GM23338 (cell line): Measurements from ENCODE around the gene SGMS2. TPM values are rescaled to one million over a fixed set of nuclear protein-coding genes. Genes with fewer than 3 reads are reported as not detected.

ENCODE experiments used
- ATAC-seq: fragments of 200-7000 bp; cut with Tn5 transposase; 3 replicates; pipeline ENCODE4 v1.9.1; 2020
- DNase-seq: peaks from one replicate; pipeline ENCODE4 v3.0.0-alpha.2; 2015; ENCODE audit warnings: low spot score
- H2AFZ ChIP-seq: fragments of 200-600 bp; sonication (generic); 2 replicates; pipeline ENCODE4 v1.8.0; 2016; ENCODE audit warnings: antibody characterized with exemption, mild to moderate bottlenecking, moderate library complexity
- H3F3A ChIP-seq: fragments of 200-600 bp; sonication (generic); replicated peaks from 2 replicates; pipeline ENCODE4 v1.8.0; 2017; ENCODE audit warnings: antibody characterized with exemption, mixed run types, low read depth
- H3K27ac ChIP-seq: fragments of 200-600 bp; sonication (generic); 2 replicates; pipeline ENCODE4 v1.6.1; 2016; ENCODE audit warnings: low read depth
- H3K27me3 ChIP-seq: fragments of 200-600 bp; sonication (generic); 2 replicates; pipeline ENCODE4 v1.8.0; 2016; ENCODE audit warnings: mild to moderate bottlenecking, mixed run types, moderate library complexity; ENCODE audit not compliant: insufficient read depth
- H3K36me3 ChIP-seq: fragments of 200-600 bp; sonication (generic); 2 replicates; pipeline ENCODE4 v1.8.0; 2016; ENCODE audit warnings: mild to moderate bottlenecking; ENCODE audit not compliant: insufficient read depth
- H3K4me1 ChIP-seq: fragments of 200-600 bp; sonication (generic); 2 replicates; pipeline ENCODE4 v1.8.0; 2016; ENCODE audit warnings: mild to moderate bottlenecking, moderate library complexity; ENCODE audit not compliant: insufficient read depth
- H3K4me2 ChIP-seq: fragments of 200-600 bp; sonication (generic); 2 replicates; pipeline ENCODE4 v1.7.1; 2017; ENCODE audit warnings: mixed run types
- H3K4me3 ChIP-seq: fragments of 200-600 bp; sonication (generic); 2 replicates; pipeline ENCODE4 v1.6.1; 2016; ENCODE audit warnings: mixed run types
- H3K79me2 ChIP-seq: fragments of 200-600 bp; sonication (generic); replicated peaks from 2 replicates; pipeline ENCODE4 v1.8.0; 2017; ENCODE audit warnings: mild to moderate bottlenecking; ENCODE audit not compliant: insufficient read depth
- H3K9me2 ChIP-seq: fragments of 200-600 bp; sonication (generic); 2 replicates; pipeline ENCODE4 v1.8.0; 2017; ENCODE audit not compliant: insufficient read depth
- H4K20me1 ChIP-seq: fragments of 200-600 bp; sonication (generic); replicated peaks from 2 replicates; pipeline ENCODE4 v1.8.0; 2017; ENCODE audit warnings: mild to moderate bottlenecking; ENCODE audit not compliant: insufficient read depth
- H3K27ac Mint-ChIP-seq: 2 replicates; pipeline ENCODE4 v1.8.0; 2020; ENCODE audit warnings: inconsistent platforms, mild to moderate bottlenecking, moderate library complexity, mixed read lengths
- H3K27me3 Mint-ChIP-seq: 3 replicates; pipeline ENCODE4 v1.8.0; 2022; ENCODE audit warnings: low read depth, mild to moderate bottlenecking, moderate library complexity, mixed read lengths, inconsistent platforms; ENCODE audit not compliant: insufficient read depth, poor library complexity
- H3K36me3 Mint-ChIP-seq: 3 replicates; pipeline ENCODE4 v1.8.0; 2021; ENCODE audit warnings: low read depth, mild to moderate bottlenecking, inconsistent platforms, moderate library complexity, mixed read lengths
- H3K4me1 Mint-ChIP-seq: 3 replicates; pipeline ENCODE4 v1.8.0; 2020; ENCODE audit warnings: mild to moderate bottlenecking, inconsistent platforms, mixed read lengths
- H3K4me3 Mint-ChIP-seq: 3 replicates; pipeline ENCODE4 v1.8.0; 2021; ENCODE audit warnings: moderate library complexity, mild to moderate bottlenecking, inconsistent platforms, mixed read lengths
- H3K9me3 Mint-ChIP-seq: 3 replicates; pipeline ENCODE4 v1.8.0; 2020; ENCODE audit warnings: moderate library complexity, mild to moderate bottlenecking, inconsistent platforms, mixed read lengths
- CREB1 ChIP-seq: fragments of 250-450 bp; sonication (Bioruptor Pico); IDR thresholded peaks from 2 replicates; pipeline ENCODE4 v1.5.0; 2020; ENCODE audit warnings: low read depth, mild to moderate bottlenecking, moderate library complexity
- EZH2phosphoT487 ChIP-seq: fragments of 200-600 bp; sonication (generic); IDR thresholded peaks from one replicate; pipeline ENCODE4 v1.8.1; 2018; ENCODE audit warnings: antibody characterized with exemption; ENCODE audit not compliant: unreplicated experiment
- JUNB ChIP-seq: IDR thresholded peaks from one replicate; pipeline ENCODE4 v1.6.1; 2016; ENCODE audit warnings: antibody characterized with exemption; ENCODE audit not compliant: unreplicated experiment
- NANOG ChIP-seq: IDR thresholded peaks from 2 replicates; pipeline ENCODE4 v1.6.1; 2016; ENCODE audit warnings: antibody characterized with exemption, borderline replicate concordance
- POLR2AphosphoS5 ChIP-seq: IDR thresholded peaks from 2 replicates; pipeline ENCODE4 v1.6.1; 2016; ENCODE audit warnings: antibody characterized with exemption, low read depth
- REST ChIP-seq: IDR thresholded peaks from one replicate; pipeline ENCODE4 v1.6.1; 2018; ENCODE audit warnings: antibody characterized with exemption; ENCODE audit not compliant: unreplicated experiment
- STAT1 ChIP-seq: IDR thresholded peaks from one replicate; pipeline ENCODE4 v1.6.1; 2016; ENCODE audit warnings: antibody characterized with exemption; ENCODE audit not compliant: unreplicated experiment
- ZNF331 ChIP-seq: fragments of 250-450 bp; sonication (Bioruptor Pico); IDR thresholded peaks from 2 replicates; pipeline ENCODE4 v1.5.0; 2020; ENCODE audit warnings: low read depth, mild to moderate bottlenecking, moderate library complexity
- polyA plus RNA-seq: library from polyadenylated mRNA; unstranded; fragments of >200 nt; fragmentation: Nextera tagmentation; extraction: Ambion mirVana; gene quantifications from 2 replicates; pipeline ENCODE4 v1.2.1, GENCODE V29; 2016
- total RNA-seq: library from RNA; depleted of rRNA; stranded (reverse); fragments of >200 nt; shearing (Covaris generic); gene quantifications from 2 replicates; pipeline ENCODE4 v1.2.3, GENCODE V29; 2014
- TF ChIP-seq, protein P1 (sequence below): IDR thresholded peaks from 2 replicates; pipeline ENCODE4 v1.6.1; 2016; ENCODE audit warnings: antibody characterized with exemption

Gene SGMS2
- total and polyA plus RNA-seq, 2 experiments from 2014 or later, result 0.35 to 1.1 TPM

GRCh38 chr4:107896158-107896645 lies 71.5 kb downstream of the SGMS2 start (continued):
- TF ChIP-seq REST, result no peak
- no peak for TF ChIP-seq CREB1
- TF ChIP-seq NANOG, result no peak
- TF ChIP-seq STAT1, result no peak
- TF ChIP-seq, protein P1, sequence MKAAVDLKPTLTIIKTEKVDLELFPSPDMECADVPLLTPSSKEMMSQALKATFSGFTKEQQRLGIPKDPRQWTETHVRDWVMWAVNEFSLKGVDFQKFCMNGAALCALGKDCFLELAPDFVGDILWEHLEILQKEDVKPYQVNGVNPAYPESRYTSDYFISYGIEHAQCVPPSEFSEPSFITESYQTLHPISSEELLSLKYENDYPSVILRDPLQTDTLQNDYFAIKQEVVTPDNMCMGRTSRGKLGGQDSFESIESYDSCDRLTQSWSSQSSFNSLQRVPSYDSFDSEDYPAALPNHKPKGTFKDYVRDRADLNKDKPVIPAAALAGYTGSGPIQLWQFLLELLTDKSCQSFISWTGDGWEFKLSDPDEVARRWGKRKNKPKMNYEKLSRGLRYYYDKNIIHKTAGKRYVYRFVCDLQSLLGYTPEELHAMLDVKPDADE, result no peak

DNA sequence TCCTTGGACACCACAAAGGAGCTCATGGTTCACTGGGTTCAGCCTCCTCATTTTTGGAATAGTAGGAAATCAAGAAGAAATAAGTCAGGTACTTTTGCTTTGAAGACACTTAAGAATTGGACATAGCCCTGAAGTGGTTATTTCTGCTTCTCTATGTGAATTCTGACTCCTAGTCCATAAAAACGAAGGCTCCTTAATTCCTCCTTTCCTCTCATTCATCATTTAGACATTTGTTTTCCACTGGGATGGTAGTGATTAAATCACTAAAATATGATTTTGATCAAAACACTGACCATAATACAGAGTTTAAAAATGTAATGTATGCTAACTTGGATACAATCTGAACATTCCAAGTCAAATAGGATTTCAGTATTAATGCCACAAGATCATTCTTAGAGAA lies 71.9 kb downstream of the SGMS2 start:
- Histone ChIP-seq H3K27ac (no peak overlapping the region), H3K27me3 (no peaks in the 10 kb centered on the region), H3K4me1 (peaks cover 5% of the 10 kb centered on the region; the same call in 1 of the 2 replicates), H3K36me3 (no peaks in the 10 kb centered on the region), H2AFZ (no peak overlapping the region), H4K20me1 (no peaks in the 10 kb centered on the region), H3F3A (no peaks in the 10 kb centered on the region), H3K79me2 (no peaks in the 10 kb centered on the region), H3K4me2 (no peak overlapping the region), H3K9me2 (peaks cover 28% of the 10 kb centered on the region), H3K4me3 (no peak overlapping the region)
- no peaks in the 10 kb centered on the region for H3K27me3 Mint-ChIP-seq
- DNase-seq, result no peak
- H3K36me3 Mint-ChIP-seq, result peaks cover 15% of the 10 kb centered on the region
- peaks cover 15% of the 10 kb centered on the region for H3K9me3 Mint-ChIP-seq
- H3K27ac Mint-ChIP-seq, result no peak overlapping the region
- no peak overlapping the region for H3K4me3 Mint-ChIP-seq
- ATAC-seq, result no peak
- H3K4me1 Mint-ChIP-seq, result no peaks in the 10 kb centered on the region; the same call in 1 of the 3 replicates
- TF ChIP-seq NANOG (no peak), EZH2phosphoT487 (no peak), ZNF331 (no peak), REST (no peak), JUNB (no peak), POLR2AphosphoS5 (no peak)
- TF ChIP-seq, protein P1, result no peak
